Peyer's patch (tissue), 4 donors: ENCODE measurements around the gene CHCHD5. TPM values are rescaled to one million over a fixed set of nuclear protein-coding genes. Genes with fewer than 3 reads are reported as not detected.
A peak's percentile ranks its signal among the peaks of the same experiment; 100 is the strongest.

Experiments
- DNase-seq, 3 donors: peaks; one replicate each; pipeline ENCODE4 v3.0.0-alpha.2; 2017 to 2019
- H3K27ac ChIP-seq, 4 donors: fragments of 200-600 bp; sonication (generic); one replicate each; pipeline ENCODE4 v1.5.1; 2016 to 2019
- H3K27me3 ChIP-seq, 2 donors: fragments of 200-600 bp; sonication (generic); one replicate each; pipeline ENCODE4 v1.5.1; 2019
- H3K36me3 ChIP-seq, 3 donors: fragments of 200-600 bp; sonication (generic); one replicate each; pipeline ENCODE4 v1.5.1; 2016 to 2019
- H3K4me1 ChIP-seq, 4 donors: fragments of 200-600 bp; sonication (generic); one replicate each; pipeline ENCODE4 v1.5.1; 2016 to 2019
- H3K4me3 ChIP-seq, 4 donors: fragments of 200-600 bp; sonication (generic); 1 replicate in 3 of 4; 2 replicates in 1 of 4; pipeline ENCODE4 v1.5.1; 2016 to 2019; ENCODE audit warnings: mild to moderate bottlenecking in 1 of 4
- H3K9me3 ChIP-seq, 4 donors: fragments of 200-600 bp; sonication (generic); one replicate each; pipeline ENCODE4 v1.5.1; 2016 to 2019; ENCODE audit warnings: mild to moderate bottlenecking in 1 of 4
- CTCF ChIP-seq, 6 experiments: fragments of 450-650 bp in 4 of 6; fragments of 200-600 bp in 2 of 6; sonication (generic) in 1 of 6; IDR thresholded peaks; one replicate each; pipeline ENCODE4 v1.5.1; 2017 to 2019; ENCODE audit warnings: antibody characterized with exemption in 6 of 6, mild to moderate bottlenecking in 3 of 6, moderate library complexity in 1 of 6
- POLR2A ChIP-seq, 2 donors: fragments of 450-650 bp; IDR thresholded peaks; one replicate each; pipeline ENCODE4 v1.5.1; 2017; ENCODE audit warnings: antibody characterized with exemption in 2 of 2, mild to moderate bottlenecking in 2 of 2, moderate library complexity in 2 of 2
- total RNA-seq, 4 donors: library from RNA; depleted of rRNA; stranded (reverse); fragments of >200 nt; gene quantifications; one replicate each; pipeline ENCODE4 v1.1.0, GENCODE V29; 2016

Gene CHCHD5
- total RNA-seq, 4 donors from 2014 or later, result 8.3 to 20.7 (median 11.4) TPM

GRCh38 chr2:112600634-112601033 lies 16.2 kb downstream of the CHCHD5 start:
- Histone ChIP-seq H3K36me3 (no peaks in the 10 kb centered on the region), H3K4me3 (no peak overlapping the region), H3K27me3 (no peaks in the 10 kb centered on the region), H3K4me1 (no peaks in the 10 kb centered on the region), H3K9me3 (no peaks in the 10 kb centered on the region), H3K27ac (no peak overlapping the region)
- TF ChIP-seq POLR2A (IDR thresholded peaks at IDR 0.05), result no peak
- no peak for TF ChIP-seq CTCF (IDR thresholded peaks at IDR 0.05)
- DNase-seq, result no peak

- Histone ChIP-seq H3K27me3 (no peaks in the 10 kb centered on the region), H3K27ac (no peak overlapping the region), H3K4me3 (no peak overlapping the region), H3K9me3 (no peaks in the 10 kb centered on the region), H3K4me1 (peaks cover 0 to 7% (median 0%) of the 10 kb centered on the region in 4 donors), H3K36me3 (no peaks in the 10 kb centered on the region)
- DNase-seq, result no peak
- TF ChIP-seq POLR2A (IDR thresholded peaks at IDR 0.05) (no peak), CTCF (IDR thresholded peaks at IDR 0.05) (no peak)
Measured at GRCh38 chr2:112601754-112602153, 17.3 kb downstream of the CHCHD5 start.

- TF ChIP-seq CTCF (IDR thresholded peaks at IDR 0.05) (no peak), POLR2A (IDR thresholded peaks at IDR 0.05) (no peak)
- no peaks in the 10 kb centered on the region for H3K9me3 ChIP-seq
- DNase-seq, result no peak
- peaks cover 0 to 7% (median 0%) of the 10 kb centered on the region in 4 donors for H3K4me1 ChIP-seq
- H3K27ac ChIP-seq, result no peak overlapping the region
- no peaks in the 10 kb centered on the region for H3K36me3 ChIP-seq
- no peaks in the 10 kb centered on the region for H3K27me3 ChIP-seq
- H3K4me3 ChIP-seq, result no peak overlapping the region
Measured at GRCh38 chr2:112602917-112603316, 18.5 kb downstream of the CHCHD5 start.

GRCh38 chr2:112603731-112604130 lies 19.3 kb downstream of the CHCHD5 start:
- no peak for TF ChIP-seq CTCF (IDR thresholded peaks at IDR 0.05)
- no peak for TF ChIP-seq POLR2A (IDR thresholded peaks at IDR 0.05)
- Histone ChIP-seq H3K4me3 (no peak overlapping the region), H3K27me3 (no peaks in the 10 kb centered on the region)

GRCh38 chr2:112604952-112605351 lies 20.5 kb downstream of the CHCHD5 start:
- Histone ChIP-seq H3K4me1 (peaks cover 0 to 7% (median 0%) of the 10 kb centered on the region in 4 donors), H3K27me3 (no peaks in the 10 kb centered on the region), H3K9me3 (no peaks in the 10 kb centered on the region), H3K4me3 (no peak overlapping the region), H3K36me3 (no peaks in the 10 kb centered on the region), H3K27ac (no peak overlapping the region)
- TF ChIP-seq CTCF (IDR thresholded peaks at IDR 0.05) (no peak), POLR2A (IDR thresholded peaks at IDR 0.05) (no peak)
- DNase-seq, result no peak

More at GRCh38 chr2:112603731-112604130, 19.3 kb downstream of the CHCHD5 start:
- H3K36me3 ChIP-seq, result no peaks in the 10 kb centered on the region
- no peaks in the 10 kb centered on the region for H3K9me3 ChIP-seq
- peaks cover 0 to 7% (median 0%) of the 10 kb centered on the region in 4 donors for H3K4me1 ChIP-seq
- DNase-seq, result no peak
- no peak overlapping the region for H3K27ac ChIP-seq

DNA sequence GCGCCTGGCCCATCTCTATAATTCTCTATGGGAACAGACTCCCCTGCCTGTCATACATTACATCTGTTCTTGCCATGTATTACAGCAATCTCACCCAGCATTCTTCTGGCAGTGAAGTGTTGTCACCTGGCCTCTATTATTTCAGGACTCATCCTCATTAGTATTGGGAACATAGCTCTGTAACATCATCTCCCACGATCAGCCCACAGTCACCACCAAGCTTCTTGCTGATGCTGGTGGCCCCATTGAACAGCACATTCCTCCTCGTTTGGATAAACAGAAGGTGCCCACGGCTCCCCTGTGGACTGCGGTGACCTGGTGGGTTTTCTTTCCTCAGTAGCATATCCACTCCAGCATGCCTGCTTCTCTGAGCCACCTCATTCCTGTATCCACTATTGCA lies 21.5 kb downstream of the CHCHD5 start:
- Histone ChIP-seq H3K27ac (peak overlapping the region in 2 of 4 donors; percentile 65 to 87), H3K4me3 (no peak overlapping the region), H3K9me3 (no peaks in the 10 kb centered on the region), H3K4me1 (peaks cover 0 to 7% (median 0%) of the 10 kb centered on the region in 4 donors), H3K27me3 (no peaks in the 10 kb centered on the region), H3K36me3 (no peaks in the 10 kb centered on the region)
- no peak for DNase-seq
- TF ChIP-seq CTCF (IDR thresholded peaks at IDR 0.05) (no peak), POLR2A (IDR thresholded peaks at IDR 0.05) (no peak)
